ENCODE results near the gene NOC3L. TPM values are rescaled to one million over a fixed set of nuclear protein-coding genes. Genes with fewer than 3 reads are reported as not detected.

Gene NOC3L
- total and polyA plus RNA-seq, 10 of the 15 experiments (the other 5 are each of a cell fraction or from before 2014, with no cell fraction given), result 27.8 to 51.4 (median 40.5) TPM

GRCh38 chr10:94303929-94304328 lies 58.8 kb downstream of the NOC3L start:
- BruUV-seq (replicated peaks), result no TSS peak
- intact Hi-C loops (cut with micrococcal nuclease; ENCODE audit: unreplicated experiment), result no loop called here
- Histone ChIP-seq H3K36me3 (ENCODE audit: control insufficient read depth in 2 of 2, insufficient read depth in 2 of 2, low read length in 1 of 2) (no peaks in the 10 kb centered on the region), H2AFZ (ENCODE audit: control insufficient read depth, low read depth, low read length) (no peak overlapping the region), H3K27ac (ENCODE audit: control insufficient read depth, insufficient read depth) (no peak overlapping the region), H3K9me3 (replicated peaks; ENCODE audit: control insufficient read depth, insufficient read depth, low read length) (no peaks in the 10 kb centered on the region), H3K4me1 (ENCODE audit: control insufficient read depth, insufficient read depth, low read length) (no peaks in the 10 kb centered on the region), H4K20me1 (ENCODE audit: control insufficient read depth, insufficient read depth) (no peaks in the 10 kb centered on the region), H3K4me3 (no peak overlapping the region), H3K9ac (ENCODE audit: control insufficient read depth, insufficient read depth, low read length) (no peak overlapping the region), H3K4me2 (ENCODE audit: control insufficient read depth, insufficient read depth) (no peak overlapping the region), H3K27me3 (replicated peaks in 1 of 2; ENCODE audit: control insufficient read depth in 2 of 2, insufficient read depth in 2 of 2, low read length in 1 of 2) (no peaks in the 10 kb centered on the region; a peak in 2 of 4 replicates), H3K79me2 (ENCODE audit: control insufficient read depth, insufficient read depth, low read length) (no peaks in the 10 kb centered on the region)
- CTCF ChIA-PET, result interaction anchor here (1.1 to 3.0 kb wide), 3 partner anchors 13 to 140 kb away, joined by 3 to 11 read pairs (median 5); no protein-coding TSS in a partner anchor
- in situ Hi-C loops (cut with MboI), result no loop called here
- SMC1A ChIA-PET (ENCODE audit: uncharacterized antibody, unreplicated experiment), result interaction anchor here (1.1 to 1.4 kb wide), 2 partner anchors 11 to 16 kb away, joined by 3 read pairs; no protein-coding TSS in a partner anchor
- DNase-seq (ENCODE audit: low read depth, low spot score), result no peak
- WGBS (ENCODE audit: insufficient coverage, insufficient replicate concordance, low lambda C conversion rate, missing lambda C conversion rate), result 0% methylated on average over 1 of the region's 1 CpG
- FAIRE-seq, result no peak
- ATAC-seq, result no peak
- POLR2A ChIA-PET, result no interaction called here
- TF ChIP-seq PKNOX1 (IDR thresholded peaks at IDR 0.05), result no peak
- RAD21 ChIA-PET (ENCODE audit: unreplicated experiment), result no interaction called here

- in situ Hi-C loops (cut with MboI) (no loop called here), intact Hi-C loops (cut with micrococcal nuclease; ENCODE audit: unreplicated experiment) (no loop called here)
- FAIRE-seq (no peak), DNase-seq (ENCODE audit: low read depth, low spot score) (no peak), ATAC-seq (no peak)
- Histone ChIP-seq H3K4me3 (no peak overlapping the region), H3K79me2 (ENCODE audit: control insufficient read depth, insufficient read depth, low read length) (no peaks in the 10 kb centered on the region), H3K4me1 (ENCODE audit: control insufficient read depth, insufficient read depth, low read length) (no peaks in the 10 kb centered on the region), H3K36me3 (ENCODE audit: control insufficient read depth in 2 of 2, insufficient read depth in 2 of 2, low read length in 1 of 2) (no peaks in the 10 kb centered on the region), H3K9me3 (replicated peaks; ENCODE audit: control insufficient read depth, insufficient read depth, low read length) (no peaks in the 10 kb centered on the region), H3K4me2 (ENCODE audit: control insufficient read depth, insufficient read depth) (no peak overlapping the region), H3K27me3 (replicated peaks in 1 of 2; ENCODE audit: control insufficient read depth in 2 of 2, insufficient read depth in 2 of 2, low read length in 1 of 2) (no peaks in the 10 kb centered on the region; a peak in 2 of 4 replicates), H3K27ac (ENCODE audit: control insufficient read depth, insufficient read depth) (no peak overlapping the region), H2AFZ (ENCODE audit: control insufficient read depth, low read depth, low read length) (no peak overlapping the region), H3K9ac (ENCODE audit: control insufficient read depth, insufficient read depth, low read length) (no peak overlapping the region), H4K20me1 (ENCODE audit: control insufficient read depth, insufficient read depth) (no peaks in the 10 kb centered on the region)
- ChIA-PET RAD21 (ENCODE audit: unreplicated experiment) (no interaction called here), POLR2A (interaction anchor here (0.5 kb wide), 1 partner anchor 68 kb away, joined by 4 read pairs; no protein-coding TSS in a partner anchor), SMC1A (ENCODE audit: uncharacterized antibody, unreplicated experiment) (no interaction called here), CTCF (interaction anchor here (0.8 kb wide), 1 partner anchor 15 kb away, joined by 3 read pairs; no protein-coding TSS in a partner anchor)
- no TSS peak for BruUV-seq (replicated peaks)
- 68% methylated on average over 3 of the region's 3 CpGs for WGBS (ENCODE audit: insufficient coverage, insufficient replicate concordance, low lambda C conversion rate, missing lambda C conversion rate)
- TF ChIP-seq MYC (IDR thresholded peaks at IDR 0.05; ENCODE audit: insufficient read depth, insufficient read length, insufficient replicate concordance, low read length, severe bottlenecking) (no peak), CHD2 (IDR thresholded peaks at IDR 0.05; ENCODE audit: borderline replicate concordance, low read depth, low read length) (no peak), STAT1 (conservative IDR thresholded peaks at IDR 0.05) (no peak), POLR2AphosphoS2 (IDR thresholded peaks at IDR 0.05; ENCODE audit: low read depth, low read length) (no peak), ZZZ3 (IDR thresholded peaks at IDR 0.05; ENCODE audit: control insufficient read depth, insufficient read length, low read depth) (no peak), SMAD1 (IDR thresholded peaks at IDR 0.05; ENCODE audit: low read depth, partially characterized antibody) (no peak), ZBTB11 (CRISPR knock-in tag; IDR thresholded peaks at IDR 0.05) (no peak), BACH1 (IDR thresholded peaks at IDR 0.05; ENCODE audit: borderline replicate concordance) (no peak), SUZ12 (IDR thresholded peaks at IDR 0.05; ENCODE audit: unreplicated experiment) (no peak), STAT3 (IDR thresholded peaks at IDR 0.05; ENCODE audit: low read depth, low read length) (no peak), HDAC6 (IDR thresholded peaks at IDR 0.05; ENCODE audit: unreplicated experiment) (no peak), ZBED1 (IDR thresholded peaks at IDR 0.05; ENCODE audit: borderline replicate concordance) (no peak)
Measured at GRCh38 chr10:94300042-94300441, 62.7 kb downstream of the NOC3L start.

Measured in GM12878 (cell line).